Activated naive CD4-positive, alpha-beta T cell treated with Interleukin-2 at 50 U/mL for 16 hours (primary cell): Measurements from ENCODE around the gene SNX9.

ENCODE experiments used
- DNase-seq: peaks from one replicate; pipeline ENCODE4 v3.0.0-alpha.2; 2020

The SNX9 gene

GRCh38 chr6:157982563-157983405 lies 159.7 kb downstream of the SNX9 start:
- no peak for DNase-seq

- DNase-seq, result no peak
These were observed 160.5 kb downstream of the SNX9 start for GRCh38 chr6:157983406-157984119.

- DNase-seq, result no peak
These were observed 161.1 kb downstream of the SNX9 start for GRCh38 chr6:157984128-157984527.

GRCh38 chr6:157984686-157985225 lies 161.7 kb downstream of the SNX9 start:
- DNase-seq, result no peak

- DNase-seq, result no peak
These were observed 162.5 kb downstream of the SNX9 start for GRCh38 chr6:157985378-157986155.

GRCh38 chr6:157987788-157988699 lies 165.0 kb downstream of the SNX9 start:
- DNase-seq, result no peak

- no peak for DNase-seq
These were observed 165.6 kb downstream of the SNX9 start for GRCh38 chr6:157988700-157989063.

GRCh38 chr6:157989541-157990289 lies 166.7 kb downstream of the SNX9 start:
- DNase-seq, result no peak

GRCh38 chr6:157990321-157991066 lies 167.4 kb downstream of the SNX9 start:
- DNase-seq, result no peak

GRCh38 chr6:157991067-157991432 lies 168.0 kb downstream of the SNX9 start:
- no peak for DNase-seq

- no peak for DNase-seq
These were observed 170.0 kb downstream of the SNX9 start for GRCh38 chr6:157993076-157993475.

- DNase-seq, result no peak
These were observed 171.2 kb downstream of the SNX9 start for GRCh38 chr6:157994125-157994795.
